K562 (cell line): ENCODE results near the gene EPHA10. TPM values are rescaled to one million over a fixed set of nuclear protein-coding genes. Genes with fewer than 3 reads are reported as not detected.

Source experiments
- AFF4 ChIP-seq: sonication (generic); formaldehyde crosslinking; IDR thresholded peaks from 2 replicates; pipeline ENCODE4 v1.8.0; 2023; ENCODE audit warnings: mild to moderate bottlenecking, missing genetic modification reagents
- CBFA2T3 ChIP-seq: fragments of 450-650 bp; IDR thresholded peaks from 2 replicates; pipeline ENCODE4 v1.6.1; 2017
- E2F6 ChIP-seq, 2 experiments: IDR thresholded peaks; 2 replicates each; pipeline ENCODE4 v1.6.1; 2011; ENCODE audit warnings: borderline replicate concordance in 1 of 2, control low read depth in 1 of 2, low read depth in 1 of 2, low read length in 1 of 2, mild to moderate bottlenecking in 1 of 2, mixed read lengths in 1 of 2, moderate library complexity in 1 of 2; ENCODE audit not compliant: insufficient read depth in 1 of 2, insufficient read length in 1 of 2, poor library complexity in 1 of 2, severe bottlenecking in 1 of 2; ENCODE audit errors: extremely low read depth in 1 of 2
- HNRNPK ChIP-seq: fragments of 200-400 bp; formaldehyde crosslinking; IDR thresholded peaks from one replicate; pipeline ENCODE4 v1.6.1; 2018; ENCODE audit warnings: mild to moderate bottlenecking, low read depth, low read length; ENCODE audit not compliant: poor library complexity, severe bottlenecking
- KLF16 ChIP-seq: IDR thresholded peaks from 2 replicates; pipeline ENCODE4 v1.6.1; 2016; ENCODE audit warnings: antibody characterized with exemption
- MAFG ChIP-seq: fragments of 450-650 bp; conservative IDR thresholded peaks from 2 replicates; pipeline ENCODE4 v1.6.1; 2016; ENCODE audit warnings: missing genetic modification characterization, missing compliant biosample characterization
- MCM5 ChIP-seq: fragments of 450-650 bp; IDR thresholded peaks from 2 replicates; pipeline ENCODE4 v1.6.1; 2016; ENCODE audit warnings: low read depth
- MNT ChIP-seq, 2 experiments: fragments of 450-650 bp; conservative IDR thresholded peaks; 2 replicates each; pipeline ENCODE4 v1.6.1; 2017; ENCODE audit warnings: mild to moderate bottlenecking in 2 of 2, moderate library complexity in 2 of 2
- NBN ChIP-seq: fragments of 450-650 bp; IDR thresholded peaks from 2 replicates; pipeline ENCODE4 v1.6.1; 2016; ENCODE audit warnings: low read depth, mild to moderate bottlenecking
- RCOR1 ChIP-seq, 2 experiments: IDR thresholded peaks; 2 replicates each; pipeline ENCODE4 v1.6.1; 2012; ENCODE audit warnings: low read depth in 2 of 2, low read length in 2 of 2, borderline replicate concordance in 1 of 2, improper control_type of control experiment in 1 of 2
- SMARCB1 ChIP-seq: IDR thresholded peaks from 2 replicates; pipeline ENCODE4 v1.6.1; 2011; ENCODE audit warnings: improper control_type of control experiment, low read depth; ENCODE audit not compliant: insufficient read length
- SMC3 ChIP-seq: conservative IDR thresholded peaks from 2 replicates; pipeline ENCODE4 v1.6.1; 2011; ENCODE audit warnings: low read depth, low read length, improper control_type of control experiment; ENCODE audit not compliant: insufficient read depth
- TEAD1 ChIP-seq, 2 experiments: fragments of 450-650 bp in 1 of 2; sonication (generic) in 1 of 2; formaldehyde crosslinking; IDR thresholded peaks; 2 replicates each; pipeline versions ENCODE4 v1.4.0 to v1.8.0; 2020 to 2022; ENCODE audit warnings: mild to moderate bottlenecking in 2 of 2, missing genetic modification reagents in 1 of 2
- USF1 ChIP-seq: sonication (generic); formaldehyde crosslinking; IDR thresholded peaks from 2 replicates; pipeline ENCODE4 v1.9.0; 2022; ENCODE audit warnings: mild to moderate bottlenecking, missing genetic modification reagents
- XRCC5 ChIP-seq: fragments of 200-400 bp; formaldehyde crosslinking; IDR thresholded peaks from 2 replicates; pipeline ENCODE4 v1.6.1; 2017; ENCODE audit warnings: low read depth, mild to moderate bottlenecking, low read length
- YY1 ChIP-seq, 3 experiments: IDR thresholded peaks; 2 replicates each; pipeline ENCODE4 v1.6.1; 2011; ENCODE audit warnings: low read length in 2 of 3, mild to moderate bottlenecking in 2 of 3, moderate library complexity in 2 of 3, borderline replicate concordance in 1 of 3, control low read depth in 1 of 3, low read depth in 1 of 3; ENCODE audit not compliant: insufficient read depth in 3 of 3, insufficient replicate concordance in 2 of 3, control insufficient read depth in 1 of 3, insufficient read length in 1 of 3; ENCODE audit errors: extremely low read depth in 1 of 3
- ZBTB8A ChIP-seq: fragments of 450-650 bp; IDR thresholded peaks from 2 replicates; pipeline ENCODE4 v1.6.1; 2018; ENCODE audit warnings: mild to moderate bottlenecking, moderate library complexity; ENCODE audit not compliant: partially characterized antibody
- ZNF431 ChIP-seq: sonication (generic); formaldehyde crosslinking; IDR thresholded peaks from 2 replicates; pipeline ENCODE4 v1.8.0; 2022; ENCODE audit warnings: mild to moderate bottlenecking, missing genetic modification reagents
- polyA plus RNA-seq, 8 experiments: library from polyadenylated mRNA; depleted of rRNA in 4 of 8; stranded (reverse) in 5 of 8; unstranded in 3 of 8; fragments of >200 nt; fragmentation: Nextera tagmentation in 2 of 8; fragmentation: Illumina TruSeq in 1 of 8; extraction: Ambion mirVana in 2 of 8; extraction: Trizol in 1 of 8; gene quantifications; 2 replicates each; pipeline versions ENCODE4 v1.2.1 to v1.2.3, GENCODE V29; 2011 to 2014; ENCODE audit warnings: inconsistent platforms in 1 of 8, missing spikeins in 1 of 8
- total RNA-seq, 7 experiments: library from RNA; depleted of rRNA in 6 of 7; stranded (reverse); fragments of >200 nt in 6 of 7; fragmentation: Illumina TruSeq in 2 of 7; extraction: Trizol in 2 of 7; gene quantifications; 2 replicates each; pipeline versions ENCODE4 v1.2.1 to v1.2.3, GENCODE V29; 2011 to 2021; ENCODE audit warnings: low replicate concordance in 1 of 7

EPHA10 gene
- total and polyA plus RNA-seq, 9 of the 15 experiments (the other 6 are each of a cell fraction or from before 2014, with no cell fraction given), result 0.03 TPM; not detected in 8

GRCh38 chr1:37811027-37811655 is 46.2 kb upstream of the EPHA10 start (continued):
- TF ChIP-seq XRCC5 (peak; percentile 93), ZBTB8A (no peak), ZNF431 (CRISPR knock-in tag) (no peak), TEAD1 (CRISPR knock-in tag; IDR thresholded peaks at IDR 0.05) (0 out of 4 replicates have a peak, but pooled peaks of 1 of the 2 experiments have one; percentile 32), E2F6 (IDR thresholded peaks at IDR 0.05; ENCODE audit: borderline replicate concordance in 1 of 2, extremely low read depth in 1 of 2, insufficient read depth in 1 of 2, insufficient read length in 1 of 2, low read depth in 1 of 2, low read length in 1 of 2, poor library complexity in 1 of 2, severe bottlenecking in 1 of 2) (peak in 1 of 2 experiments; percentile 18), MAFG (peak; percentile 88), MNT (conservative IDR thresholded peaks at IDR 0.05) (peak in 1 of 2 experiments; percentile 34; a peak in 1 of 4 replicates), RCOR1 (IDR thresholded peaks at IDR 0.05; ENCODE audit: borderline replicate concordance in 1 of 2, low read depth in 2 of 2, low read length in 2 of 2) (peak; percentile 48 to 80; a peak in 1 of 4 replicates), SMARCB1 (no peak), KLF16 (peak; percentile 68), AFF4 (CRISPR knock-in tag) (0 out of 2 replicates have a peak, but pooled peaks have one; percentile 61), MCM5 (no peak), CBFA2T3 (no peak), YY1 (IDR thresholded peaks at IDR 0.05; ENCODE audit: borderline replicate concordance in 1 of 3, control insufficient read depth in 1 of 3, extremely low read depth in 1 of 3, insufficient read depth in 3 of 3, insufficient read length in 1 of 3, insufficient replicate concordance in 2 of 3, low read depth in 1 of 3, low read length in 2 of 3) (peak in 2 of 3 experiments; percentile 39 to 51), SMC3 (peak; percentile 43; the same call in 1 of the 2 replicates), HNRNPK (no peak), USF1 (CRISPR knock-in tag) (no peak), NBN (0 out of 2 replicates have a peak, but pooled peaks have one; percentile 22)
